H1 (cell line): ENCODE measurements around the gene SPPL2B. TPM values are rescaled to one million over a fixed set of nuclear protein-coding genes. Genes with fewer than 3 reads are reported as not detected.

Experiments
- ATF3 ChIP-seq: IDR thresholded peaks from 2 replicates; pipeline ENCODE4 v1.6.1; 2011; ENCODE audit warnings: low read depth, mild to moderate bottlenecking, low read length; ENCODE audit not compliant: insufficient read depth
- CBX5 ChIP-seq: fragments of 300-800, 300-1000 bp; sonication (generic); IDR thresholded peaks from 2 replicates; pipeline ENCODE4 v1.7.1; 2016; ENCODE audit warnings: antibody characterized with exemption, low read length, low read depth
- CBX8 ChIP-seq: fragments of 300-800, 300-1000 bp; sonication (generic); IDR thresholded peaks from 2 replicates; pipeline ENCODE4 v1.7.1; 2016; ENCODE audit warnings: low read depth, low read length, borderline replicate concordance
- CHD7 ChIP-seq: fragments of 300-600 bp; sonication (generic); IDR thresholded peaks from 2 replicates; pipeline ENCODE4 v1.7.1; 2012; ENCODE audit warnings: low read length, moderate library complexity, mild to moderate bottlenecking, inconsistent platforms; ENCODE audit not compliant: insufficient replicate concordance
- CTBP2 ChIP-seq: IDR thresholded peaks from 2 replicates; pipeline ENCODE4 v1.7.0; 2011; ENCODE audit warnings: borderline replicate concordance, mild to moderate bottlenecking, moderate library complexity, mixed read lengths, low read length; ENCODE audit not compliant: insufficient read depth, insufficient read length
- EGR1 ChIP-seq: IDR thresholded peaks from 2 replicates; pipeline ENCODE4 v1.6.1; 2011; ENCODE audit warnings: low read depth, low read length, borderline replicate concordance
- EZH2 ChIP-seq: fragments of 200-600 bp; sonication (generic); IDR thresholded peaks from 2 replicates; pipeline ENCODE4 v1.7.1; 2012; ENCODE audit warnings: low read depth, mild to moderate bottlenecking, moderate library complexity, low read length, inconsistent platforms; ENCODE audit not compliant: severe bottlenecking
- GTF2F1 ChIP-seq: IDR thresholded peaks from 2 replicates; pipeline ENCODE4 v1.6.1; 2012; ENCODE audit warnings: low read depth, low read length, improper control_type of control experiment, borderline replicate concordance
- JUND ChIP-seq: IDR thresholded peaks from 2 replicates; pipeline ENCODE4 v1.6.1; 2011; ENCODE audit warnings: mild to moderate bottlenecking, improper control_type of control experiment, low read length
- NANOG ChIP-seq: IDR thresholded peaks from 2 replicates; pipeline ENCODE4 v1.6.1; 2011; ENCODE audit warnings: low read length, low read depth, mild to moderate bottlenecking, inconsistent platforms; ENCODE audit not compliant: insufficient read depth, poor library complexity, severe bottlenecking
- polyA plus RNA-seq, 7 experiments: library from polyadenylated mRNA; depleted of rRNA in 3 of 7; stranded (reverse) in 5 of 7; unstranded in 2 of 7; fragments of >200 nt in 5 of 7; fragments of 200-250 nt in 2 of 7; gene quantifications; 1 replicate in 5 of 7; 2 replicates in 1 of 7; 4 replicates in 1 of 7; pipeline versions ENCODE4 v1.2.1 to v1.2.3, GENCODE V29; 2011 to 2013; ENCODE audit warnings: missing spikeins in 2 of 7, mixed read lengths in 2 of 7
- total RNA-seq: library from RNA; stranded (reverse); fragmentation: NEBNext Ultra II Directional; extraction: Animal tissue kit (Norgen Biotek cat#: 25700); gene quantifications from 2 replicates; pipeline ENCODE4 v1.2.1, GENCODE V29; 2021

SPPL2B gene
- total and polyA plus RNA-seq, 2 of the 8 experiments (the other 6 are each of a cell fraction or from before 2014, with no cell fraction given) = 34.8 to 55.7 TPM

DNA sequence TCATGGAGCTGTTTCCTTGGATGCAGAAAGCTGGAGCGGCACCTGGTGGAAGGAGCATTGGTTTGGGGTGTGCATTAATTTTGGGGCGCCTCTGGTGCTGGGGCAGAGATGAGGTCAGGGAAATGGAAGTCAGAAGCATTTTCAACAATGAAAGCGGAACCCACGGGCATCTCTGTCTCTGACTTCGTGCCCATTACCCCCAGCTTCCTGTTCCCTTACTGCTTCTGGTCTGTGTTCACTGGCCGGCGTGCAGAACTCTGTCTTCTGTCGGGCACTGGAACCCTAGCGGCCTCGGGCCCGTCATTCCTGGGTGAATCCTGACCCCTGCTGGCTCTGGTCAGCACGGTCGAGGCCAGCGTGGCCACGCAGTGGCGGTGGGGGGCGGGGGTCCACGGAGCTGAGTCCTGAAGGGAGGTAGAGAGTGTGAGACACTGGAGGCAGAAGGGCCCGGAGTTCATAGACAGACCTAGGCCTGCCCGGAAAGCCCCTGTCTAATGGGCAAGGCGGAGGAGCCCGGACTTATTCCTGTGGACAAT, 12.6 kb upstream of the SPPL2B start (continued):
- TF ChIP-seq CTBP2 = no peak
- TF ChIP-seq EGR1 = no peak
- no peak for TF ChIP-seq CBX8
- no peak for TF ChIP-seq CHD7
- no peak for TF ChIP-seq JUND
- TF ChIP-seq NANOG = no peak
- no peak for TF ChIP-seq CBX5
- TF ChIP-seq GTF2F1 = no peak
- no peak for TF ChIP-seq ATF3
- TF ChIP-seq EZH2 = no peak
